T-helper 17 cell (primary cell): ENCODE measurements around the gene FIGN. TPM values are rescaled to one million over a fixed set of nuclear protein-coding genes. Genes with fewer than 3 reads are reported as not detected.

Experiments
- ATAC-seq: fragments of 150-1000 bp; cut with Tn5 transposase; 2 replicates; pipeline ENCODE4 v1.10.0; 2021; ENCODE audit warnings: mild to moderate bottlenecking, moderate library complexity
- DNase-seq, 3 donors: peaks; one replicate each; pipeline versions ENCODE4 v3.0.0 to v3.0.0-alpha.2; 2020 to 2021
- H3K9me3 ChIP-seq: one replicate; pipeline ENCODE4 v1.7.0; 2013; ENCODE audit warnings: low read length, mild to moderate bottlenecking; ENCODE audit not compliant: control insufficient read depth, poor library complexity, severe bottlenecking
- H3K27ac Mint-ChIP-seq: one replicate; pipeline ENCODE4 v1.8.0; 2022; ENCODE audit warnings: mild to moderate bottlenecking, moderate library complexity, mixed read lengths
- H3K27me3 Mint-ChIP-seq: one replicate; pipeline ENCODE4 v1.8.0; 2022; ENCODE audit warnings: mixed read lengths
- H3K36me3 Mint-ChIP-seq: one replicate; pipeline ENCODE4 v1.8.0; 2022; ENCODE audit warnings: low read depth, mixed read lengths
- H3K4me1 Mint-ChIP-seq: one replicate; pipeline ENCODE4 v1.8.0; 2022; ENCODE audit warnings: mild to moderate bottlenecking, mixed read lengths
- H3K4me3 Mint-ChIP-seq: one replicate; pipeline ENCODE4 v1.8.0; 2022; ENCODE audit warnings: mild to moderate bottlenecking, moderate library complexity, mixed read lengths
- total RNA-seq, 4 donors: library from RNA in 2 of 4; stranded (reverse) in 2 of 4; gene quantifications; one replicate each; pipeline ENCODE4 v1.2.3 and lab custom pipeline; 2022 to 2026

Gene FIGN
- total RNA-seq, 2 donors from 2014 or later: not detected

DNA sequence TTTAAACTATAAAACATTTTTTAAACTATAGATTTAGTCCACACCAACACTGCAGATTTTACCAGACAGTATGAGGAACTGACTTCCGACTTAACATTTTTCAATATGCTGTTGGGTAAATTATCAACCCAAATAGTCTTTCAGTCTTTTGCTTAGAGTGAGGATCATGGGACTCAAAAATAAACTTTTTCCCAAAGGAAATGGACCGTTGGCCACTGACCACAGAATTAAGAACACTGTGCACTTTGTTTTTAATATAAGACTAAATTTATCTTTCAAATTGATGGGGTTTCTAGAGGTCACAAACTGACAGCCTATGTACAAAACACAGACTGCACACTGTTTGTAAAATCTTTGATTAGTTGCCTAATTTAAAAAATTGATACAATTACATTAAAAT is 44.9 kb downstream of the FIGN start:
- Mint-ChIP-seq H3K27ac (no peak overlapping the region), H3K27me3 (no peaks in the 10 kb centered on the region), H3K4me1 (no peaks in the 10 kb centered on the region), H3K4me3 (no peak overlapping the region), H3K36me3 (no peaks in the 10 kb centered on the region)
- H3K9me3 ChIP-seq: no peaks in the 10 kb centered on the region
- ATAC-seq (no peak), DNase-seq (no peak)

DNA sequence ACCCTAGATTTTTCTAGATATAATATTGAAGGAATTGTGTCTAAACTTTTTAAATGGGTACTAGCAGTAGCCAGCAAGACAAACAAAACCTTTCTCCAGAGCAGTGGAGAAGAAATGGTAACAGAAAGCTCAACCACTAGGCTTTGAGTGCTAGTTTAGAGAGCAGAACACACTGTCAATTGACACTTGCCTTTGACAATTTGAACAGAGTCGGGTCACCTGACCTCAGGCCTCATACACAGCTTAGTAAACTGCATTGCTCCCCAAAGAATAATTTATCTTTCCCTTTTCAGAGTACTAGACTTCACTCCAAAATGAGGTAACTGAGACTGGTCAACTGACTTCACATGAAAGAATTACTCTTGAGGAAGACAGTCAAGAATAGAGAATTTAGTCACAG is 48.6 kb downstream of the FIGN start:
- no peaks in the 10 kb centered on the region for H3K9me3 ChIP-seq
- ATAC-seq (no peak), DNase-seq (no peak)
- Mint-ChIP-seq H3K27ac (no peak overlapping the region), H3K4me3 (no peak overlapping the region), H3K27me3 (no peaks in the 10 kb centered on the region), H3K36me3 (no peaks in the 10 kb centered on the region), H3K4me1 (no peaks in the 10 kb centered on the region)

DNA sequence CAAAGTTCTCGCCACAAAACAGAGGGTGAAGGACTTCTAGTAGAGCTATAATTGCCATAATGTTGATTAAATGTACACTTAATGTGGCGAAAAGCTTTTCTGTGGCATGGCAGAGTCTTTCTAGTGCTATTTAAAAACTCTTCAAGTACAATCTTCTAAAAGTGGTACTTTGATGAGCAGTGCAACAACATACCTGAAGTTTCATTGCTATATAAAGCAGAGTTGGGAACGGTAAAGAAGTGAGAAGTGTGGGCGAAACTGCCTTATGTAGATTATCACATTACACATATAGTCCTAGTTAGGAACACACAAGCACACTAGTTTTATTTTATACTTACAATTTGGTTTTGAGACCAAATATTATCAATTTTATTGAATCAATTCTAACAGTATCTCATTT is 49.5 kb downstream of the FIGN start:
- no peak overlapping the region for H3K27ac Mint-ChIP-seq

DNA sequence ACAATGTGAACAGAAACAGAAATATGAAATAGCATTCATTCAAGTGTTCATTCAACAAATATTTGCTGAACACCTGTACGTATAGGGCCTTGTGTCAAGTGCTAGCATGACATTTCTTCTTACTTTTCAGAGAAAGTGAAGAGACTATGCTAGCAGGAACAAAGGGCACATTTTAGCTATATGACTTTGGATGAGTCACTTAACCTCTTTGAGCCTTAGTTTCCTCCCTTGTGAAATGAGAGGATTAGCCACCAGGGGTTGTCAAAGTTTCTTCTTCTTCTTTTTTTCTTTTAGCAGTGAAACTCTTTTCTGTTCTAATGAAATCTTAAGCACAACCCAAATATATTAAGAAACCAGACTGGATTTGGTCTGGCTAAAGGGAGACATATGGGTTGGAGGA is 53.1 kb downstream of the FIGN start:
- Mint-ChIP-seq H3K27ac (no peak overlapping the region), H3K4me1 (no peaks in the 10 kb centered on the region), H3K4me3 (no peak overlapping the region), H3K27me3 (no peaks in the 10 kb centered on the region), H3K36me3 (no peaks in the 10 kb centered on the region)
- DNase-seq: no peak
- no peaks in the 10 kb centered on the region for H3K9me3 ChIP-seq
- ATAC-seq: no peak

More for the DNA sequence above, 49.5 kb downstream of the FIGN start:
- H3K4me1 Mint-ChIP-seq: no peaks in the 10 kb centered on the region
- no peaks in the 10 kb centered on the region for H3K9me3 ChIP-seq
- H3K36me3 Mint-ChIP-seq: no peaks in the 10 kb centered on the region
- H3K4me3 Mint-ChIP-seq: no peak overlapping the region
- ATAC-seq (no peak), DNase-seq (no peak)
- no peaks in the 10 kb centered on the region for H3K27me3 Mint-ChIP-seq

DNA sequence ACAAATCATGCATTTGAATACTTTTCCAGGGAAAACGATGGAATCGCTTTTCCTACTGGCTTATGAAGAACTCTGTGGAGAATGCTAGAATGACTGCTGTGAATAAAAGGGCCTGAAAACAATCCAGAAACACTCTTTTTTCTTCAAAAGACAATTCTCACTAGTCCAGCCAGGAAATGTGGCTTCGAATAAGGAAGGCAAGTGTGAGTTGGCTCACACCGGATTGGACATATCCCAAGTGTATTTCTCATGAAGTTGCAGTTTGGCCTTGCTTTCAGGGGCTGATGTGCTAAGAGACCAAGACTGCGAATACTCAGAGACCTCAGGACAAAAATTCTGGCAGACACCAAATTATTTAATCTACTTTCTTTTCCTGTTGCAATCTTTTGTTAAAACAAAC is 54.1 kb downstream of the FIGN start:
- no peak for ATAC-seq
- no peaks in the 10 kb centered on the region for H3K9me3 ChIP-seq
- Mint-ChIP-seq H3K4me1 (no peaks in the 10 kb centered on the region), H3K27me3 (no peaks in the 10 kb centered on the region), H3K4me3 (no peak overlapping the region), H3K27ac (no peak overlapping the region), H3K36me3 (no peaks in the 10 kb centered on the region)
- no peak for DNase-seq

DNA sequence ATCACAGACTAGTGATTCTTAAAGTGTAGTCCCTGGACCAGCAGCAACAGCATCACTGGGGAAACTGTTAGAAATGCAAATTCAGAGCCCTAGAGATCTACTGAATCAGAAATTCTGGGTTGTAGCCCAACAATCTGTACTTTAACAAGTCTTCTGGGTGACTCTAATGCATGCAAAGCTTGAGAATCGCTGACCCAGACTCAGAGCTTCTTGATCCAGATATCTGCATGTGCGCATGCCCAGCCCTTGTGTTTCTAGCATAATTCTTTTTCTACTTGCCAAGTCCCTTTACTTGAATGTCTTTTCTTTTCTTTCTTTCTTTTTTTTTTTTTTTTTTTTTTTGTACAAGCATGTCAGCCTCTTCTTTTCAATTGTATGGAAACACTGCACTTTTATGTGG is 60.4 kb downstream of the FIGN start:
- DNase-seq (no peak), ATAC-seq (no peak)
- Mint-ChIP-seq H3K4me3 (no peak overlapping the region), H3K27ac (no peak overlapping the region), H3K4me1 (no peaks in the 10 kb centered on the region), H3K27me3 (no peaks in the 10 kb centered on the region), H3K36me3 (no peaks in the 10 kb centered on the region)
- H3K9me3 ChIP-seq: no peaks in the 10 kb centered on the region

DNA sequence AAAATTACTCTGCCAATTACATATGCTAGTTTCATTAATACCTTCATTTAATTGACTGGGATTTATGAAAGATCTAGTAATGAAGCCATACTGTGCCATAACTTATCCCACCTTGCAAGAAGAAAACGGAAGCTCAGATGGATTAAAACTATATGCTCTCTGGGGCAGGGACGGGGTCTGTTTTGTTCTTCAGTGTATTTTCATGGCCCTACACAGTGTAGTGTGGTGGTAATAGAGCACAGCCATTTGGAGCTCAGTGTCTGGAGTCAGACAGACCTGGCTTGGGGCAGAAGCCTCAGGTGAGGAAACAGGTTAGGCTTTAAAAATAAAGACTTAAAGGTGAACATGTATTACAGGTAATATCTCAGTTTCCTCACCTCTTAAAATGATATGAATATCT is 62.3 kb downstream of the FIGN start:
- no peaks in the 10 kb centered on the region for H3K9me3 ChIP-seq
- Mint-ChIP-seq H3K36me3 (no peaks in the 10 kb centered on the region), H3K27me3 (no peaks in the 10 kb centered on the region), H3K27ac (no peak overlapping the region), H3K4me1 (no peaks in the 10 kb centered on the region), H3K4me3 (no peak overlapping the region)
- DNase-seq (no peak), ATAC-seq (no peak)

DNA sequence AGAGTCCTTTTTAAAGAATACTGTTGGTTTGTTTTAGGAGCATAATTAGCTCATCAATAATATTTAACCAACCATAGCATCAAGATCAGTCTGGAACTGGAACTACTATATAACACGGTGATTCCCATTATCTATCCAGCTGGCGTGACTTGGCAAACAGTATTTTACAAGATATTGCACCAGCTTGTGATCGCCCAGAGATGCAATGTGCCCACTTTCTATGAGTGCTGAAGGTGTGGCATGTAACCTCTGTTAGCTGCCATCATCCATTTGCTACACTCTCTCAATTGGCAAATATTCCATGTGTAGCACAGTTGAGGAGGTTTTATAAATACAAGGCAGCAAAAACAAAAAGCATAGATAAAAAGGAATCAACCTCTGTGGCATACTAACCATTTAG is 64.9 kb downstream of the FIGN start:
- Mint-ChIP-seq H3K4me3 (no peak overlapping the region), H3K36me3 (no peaks in the 10 kb centered on the region), H3K27ac (no peak overlapping the region), H3K27me3 (no peaks in the 10 kb centered on the region), H3K4me1 (no peaks in the 10 kb centered on the region)
- no peak for DNase-seq
- H3K9me3 ChIP-seq: no peaks in the 10 kb centered on the region
- no peak for ATAC-seq

DNA sequence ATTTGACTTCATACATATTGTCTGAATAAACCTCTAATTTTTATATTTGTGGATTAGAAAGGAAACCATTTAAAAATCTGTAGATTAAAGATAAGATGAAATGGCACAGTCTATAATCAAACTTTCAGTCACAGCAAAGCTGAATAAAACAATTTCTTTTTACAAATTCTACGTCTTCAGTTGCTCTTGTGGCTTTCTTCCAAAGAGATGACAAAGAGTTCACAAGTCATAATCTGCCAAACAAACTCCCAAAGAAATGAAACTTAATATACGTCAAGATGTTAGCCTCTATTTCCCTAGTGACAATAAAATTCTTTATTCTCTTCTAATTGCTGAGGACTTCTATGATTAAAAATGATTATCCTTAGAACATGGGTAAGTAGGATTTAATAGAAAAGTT is 66.3 kb downstream of the FIGN start:
- Mint-ChIP-seq H3K27ac (no peak overlapping the region), H3K36me3 (no peaks in the 10 kb centered on the region), H3K27me3 (no peaks in the 10 kb centered on the region), H3K4me3 (no peak overlapping the region), H3K4me1 (no peaks in the 10 kb centered on the region)
- ATAC-seq (no peak), DNase-seq (no peak)
- H3K9me3 ChIP-seq: no peaks in the 10 kb centered on the region

DNA sequence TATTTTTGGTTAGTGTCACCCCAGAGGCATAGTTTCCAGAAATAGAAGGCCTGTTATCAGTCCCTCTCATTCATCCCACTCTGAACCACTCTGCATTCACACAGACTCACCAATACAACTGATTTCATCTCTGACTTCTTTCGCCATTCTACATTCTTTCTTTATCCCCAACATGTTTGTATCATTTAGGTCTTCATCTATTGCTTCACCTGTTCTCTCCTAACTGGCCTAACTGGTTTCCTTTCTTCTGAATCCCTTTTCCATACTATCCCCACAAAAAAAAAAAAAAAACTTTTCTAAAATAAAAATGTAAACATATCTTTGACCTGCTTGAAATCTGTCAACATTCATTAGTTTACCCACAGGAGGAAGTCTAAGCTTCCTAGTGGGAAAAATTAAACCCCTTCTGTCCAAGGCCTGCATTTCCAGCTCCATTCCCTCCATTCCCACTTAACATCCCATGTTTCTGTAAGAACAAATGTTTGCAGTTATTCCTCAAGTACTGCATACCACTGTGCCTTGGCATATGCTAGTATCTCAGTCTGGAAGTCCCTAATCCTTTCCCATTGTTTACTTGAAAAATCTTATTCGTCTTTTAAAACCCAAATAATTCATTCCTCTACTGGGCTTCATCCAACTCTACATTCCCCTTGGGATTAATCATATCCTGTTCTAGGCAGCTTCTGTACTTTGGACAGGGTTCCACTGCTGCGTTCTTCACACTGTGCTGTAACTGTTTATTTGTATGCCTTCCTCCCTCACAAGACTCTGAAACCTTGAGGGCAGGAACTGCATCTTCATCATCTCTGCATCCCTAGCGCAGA is 68.5 kb downstream of the FIGN start:
- Mint-ChIP-seq H3K4me3 (no peak overlapping the region), H3K4me1 (no peaks in the 10 kb centered on the region)

DNA sequence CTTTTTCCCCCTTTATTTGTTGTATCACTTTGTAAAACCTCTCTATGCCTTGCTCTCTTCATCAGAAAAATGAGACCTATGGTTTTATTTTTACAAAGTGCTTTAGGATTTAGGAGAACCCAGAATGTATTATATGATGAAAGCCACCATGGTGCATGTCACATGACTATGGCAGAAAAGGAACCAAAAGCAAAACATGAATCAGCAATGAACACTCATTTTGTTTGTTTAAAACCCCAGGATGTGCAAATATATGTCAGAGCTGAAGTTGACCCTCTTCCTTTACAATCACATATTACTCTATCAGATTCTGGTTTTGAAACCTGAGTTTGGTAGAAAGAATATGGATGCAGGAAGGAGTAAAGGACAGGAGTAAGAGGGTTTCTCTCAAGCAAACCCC is 70.0 kb downstream of the FIGN start:
- no peak overlapping the region for H3K4me3 Mint-ChIP-seq
- ATAC-seq (no peak), DNase-seq (no peak)
- H3K9me3 ChIP-seq: no peaks in the 10 kb centered on the region
- H3K27ac Mint-ChIP-seq: no peak overlapping the region
- no peaks in the 10 kb centered on the region for H3K27me3 Mint-ChIP-seq
- no peaks in the 10 kb centered on the region for H3K36me3 Mint-ChIP-seq
- H3K4me1 Mint-ChIP-seq: no peaks in the 10 kb centered on the region

More for the DNA sequence above, 68.5 kb downstream of the FIGN start:
- no peaks in the 10 kb centered on the region for H3K9me3 ChIP-seq
- Mint-ChIP-seq H3K27me3 (no peaks in the 10 kb centered on the region), H3K27ac (no peak overlapping the region), H3K36me3 (no peaks in the 10 kb centered on the region)
- no peak for DNase-seq
- ATAC-seq: no peak

DNA sequence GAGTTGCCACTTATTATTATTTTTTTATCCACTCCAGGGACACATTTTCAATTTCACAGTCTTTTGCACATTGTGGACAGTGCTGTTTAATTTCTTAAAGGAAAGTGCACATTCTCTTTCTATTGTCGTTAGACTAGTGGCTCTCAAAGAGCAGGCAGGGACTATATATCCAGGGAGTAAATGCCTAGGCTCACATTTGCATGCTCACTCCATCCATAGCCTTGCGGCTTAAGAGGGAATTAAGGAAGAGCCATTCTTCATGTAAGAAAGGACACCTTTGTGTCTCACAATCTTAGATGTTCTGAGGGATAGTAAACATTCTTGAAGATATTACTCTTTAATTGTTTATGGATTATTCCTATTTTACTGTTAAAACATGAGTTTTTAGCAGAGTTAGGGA is 70.8 kb downstream of the FIGN start:
- no peaks in the 10 kb centered on the region for H3K36me3 Mint-ChIP-seq
- ATAC-seq (no peak), DNase-seq (no peak)
- H3K4me3 Mint-ChIP-seq: no peak overlapping the region
- H3K9me3 ChIP-seq: no peaks in the 10 kb centered on the region
- no peak overlapping the region for H3K27ac Mint-ChIP-seq
- H3K4me1 Mint-ChIP-seq: no peaks in the 10 kb centered on the region
- H3K27me3 Mint-ChIP-seq: no peaks in the 10 kb centered on the region

DNA sequence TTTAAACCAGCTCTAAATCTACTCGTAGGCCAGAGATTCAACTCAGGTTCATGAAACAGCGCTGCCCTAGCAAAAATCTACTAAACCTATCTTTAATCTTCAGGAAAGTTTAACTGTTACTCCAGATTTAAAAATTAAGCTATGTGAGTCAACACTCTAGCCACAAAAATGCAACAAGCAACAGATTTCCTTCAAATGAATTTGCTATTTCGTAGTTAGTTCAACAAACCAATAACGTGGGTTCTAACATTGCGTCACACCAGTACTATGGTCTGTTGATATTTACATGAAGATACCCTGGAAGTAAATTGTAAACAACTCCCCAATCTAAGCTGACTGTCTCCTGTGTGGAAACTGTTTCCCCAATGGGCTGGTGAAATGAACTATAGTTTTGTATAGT is 71.2 kb downstream of the FIGN start:
- H3K27ac Mint-ChIP-seq: no peak overlapping the region
- H3K4me1 Mint-ChIP-seq: no peaks in the 10 kb centered on the region
- DNase-seq (no peak), ATAC-seq (no peak)
- H3K27me3 Mint-ChIP-seq: no peaks in the 10 kb centered on the region
- no peaks in the 10 kb centered on the region for H3K36me3 Mint-ChIP-seq
- no peaks in the 10 kb centered on the region for H3K9me3 ChIP-seq
- no peak overlapping the region for H3K4me3 Mint-ChIP-seq

DNA sequence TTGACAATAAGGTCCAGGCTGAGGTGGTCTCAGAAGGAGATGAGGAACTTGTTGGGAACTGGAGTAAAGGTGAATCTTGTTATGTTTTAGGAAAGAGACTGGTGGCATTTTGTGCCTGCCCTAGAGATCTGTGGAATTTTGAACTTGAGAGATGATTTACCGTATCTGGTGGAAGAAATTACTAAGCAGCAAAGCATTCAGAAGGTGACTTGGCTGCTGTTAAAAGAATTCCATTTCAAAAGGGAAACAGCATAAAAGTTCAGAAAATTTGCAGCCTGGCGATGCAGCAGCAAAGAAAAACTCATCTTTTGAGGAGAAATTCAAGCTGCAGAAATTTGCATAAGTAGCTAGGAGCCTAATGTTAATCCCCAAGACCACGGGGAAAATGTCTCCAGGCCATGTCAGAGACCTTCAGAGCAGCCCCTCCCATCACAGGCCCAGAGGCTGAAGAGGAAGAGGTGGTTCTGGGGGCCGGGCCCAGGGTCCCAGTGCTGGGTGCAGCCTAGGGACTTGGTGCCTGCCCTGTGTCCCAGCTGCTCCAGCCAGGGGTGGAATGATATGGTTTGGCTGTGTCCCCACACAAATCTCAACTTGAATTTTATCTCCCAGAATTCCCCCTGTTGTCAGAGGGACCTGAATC is 73.5 kb downstream of the FIGN start:
- DNase-seq (no peak), ATAC-seq (no peak)
- H3K9me3 ChIP-seq: no peaks in the 10 kb centered on the region
- H3K27ac Mint-ChIP-seq: no peak overlapping the region
- H3K36me3 Mint-ChIP-seq: no peaks in the 10 kb centered on the region
- H3K27me3 Mint-ChIP-seq: no peaks in the 10 kb centered on the region
- H3K4me3 Mint-ChIP-seq: no peak overlapping the region
- no peaks in the 10 kb centered on the region for H3K4me1 Mint-ChIP-seq
